ENCODE data around the gene CDK9. TPM values are rescaled to one million over a fixed set of nuclear protein-coding genes. Genes with fewer than 3 reads are reported as not detected.
A peak's percentile ranks its signal among the peaks of the same experiment; 100 is the strongest.

The CDK9 gene
- total and polyA plus RNA-seq, 2 of the 4 experiments (the other 2 are of a cell fraction), result 30.3 to 49.9 TPM

- no peak overlapping the region for H2AK5ac ChIP-seq (ENCODE audit: low read depth, low read length)
- H3K4me1 ChIP-seq (ENCODE audit: control insufficient read depth, insufficient read depth, low read length), result peaks cover 2% of the 10 kb centered on the region; the same call in 1 of the 2 replicates
- H3K9me1 ChIP-seq (ENCODE audit: insufficient read depth, low read length), result no peaks in the 10 kb centered on the region; the same call in 1 of the 2 replicates
- no peak overlapping the region for H2BK120ac ChIP-seq (ENCODE audit: low read depth, low read length)
- H3K27me3 ChIP-seq (ENCODE audit: control insufficient read depth, insufficient read depth, low read length), result peaks cover 13% of the 10 kb centered on the region
- no peak for ATAC-seq (ENCODE audit: low read depth)
- no peak overlapping the region for H2BK5ac ChIP-seq (ENCODE audit: low read depth, low read length, poor library complexity, severe bottlenecking)
- dilution Hi-C loops (cut with HindIII; ENCODE audit: low sequenced_read_pairs, unreplicated experiment) (no loop called here), intact Hi-C loops (cut with micrococcal nuclease) (no loop called here), in situ Hi-C loops (cut with MboI; ENCODE audit: low sequenced_read_pairs) (no loop called here)
- no peak overlapping the region for H3K56ac ChIP-seq (ENCODE audit: extremely low read depth, insufficient read depth, low read length)
- H2AK9ac ChIP-seq (replicated peaks; ENCODE audit: low read depth, low read length, poor library complexity), result no peak overlapping the region
- H4K8ac ChIP-seq (ENCODE audit: low read depth in 2 of 2, low read length in 2 of 2), result no peak overlapping the region; a peak in 1 of 4 replicates
- no peak overlapping the region for H4K5ac ChIP-seq (ENCODE audit: low read depth, low read length)
- H2AFZ ChIP-seq (replicated peaks; ENCODE audit: low read length, poor library complexity), result peak overlapping the region; percentile 39
- H3K4ac ChIP-seq (ENCODE audit: low read depth, low read length), result no peak overlapping the region
- TF ChIP-seq NFE2L2 (IDR thresholded peaks at IDR 0.05; ENCODE audit: low read depth, low read length) (no peak), BHLHE40 (IDR thresholded peaks at IDR 0.05; ENCODE audit: low read depth, low read length) (no peak), CHD1 (IDR thresholded peaks at IDR 0.05; ENCODE audit: low read depth, low read length) (no peak), MAFK (IDR thresholded peaks at IDR 0.05; ENCODE audit: low read depth, low read length) (no peak), USF2 (IDR thresholded peaks at IDR 0.05; ENCODE audit: low read depth, low read length) (no peak), ELK1 (IDR thresholded peaks at IDR 0.05; ENCODE audit: borderline replicate concordance, low read depth, low read length) (no peak)
- WGBS, 2 experiments (ENCODE audit: extremely low coverage in 2 of 2, insufficient read length in 1 of 2), result no CpG with 5 or more reads among the region's 3 CpGs
- H2BK20ac ChIP-seq (ENCODE audit: low read depth, low read length), result no peak overlapping the region
- no peaks in the 10 kb centered on the region for H3K36me3 ChIP-seq (ENCODE audit: control insufficient read depth, insufficient read depth, low read length)
- CTCF ChIA-PET, result no interaction called here
- H3K23ac ChIP-seq (ENCODE audit: low read depth, low read length), result 0 out of 2 replicates have a peak overlapping the region, but pooled peaks have one; percentile 1
- no peak overlapping the region for H3K4me3 ChIP-seq (ENCODE audit: insufficient read depth, low read depth, low read length)
- no peak overlapping the region for H2BK15ac ChIP-seq (ENCODE audit: low read depth, low read length)
- H3K9ac ChIP-seq (ENCODE audit: low read depth, low read length), result no peak overlapping the region
- H3K79me1 ChIP-seq (ENCODE audit: low read depth in 1 of 2, low read length in 2 of 2), result no peaks in the 10 kb centered on the region
- no TSS peak for BruUV-seq (replicated peaks)
- H3K18ac ChIP-seq (ENCODE audit: low read depth, low read length), result no peak overlapping the region
- POLR2A ChIA-PET (ENCODE audit: unreplicated experiment), result no interaction called here
- DNase-seq, result no peak
- no peak overlapping the region for H3K4me2 ChIP-seq (ENCODE audit: low read depth, low read length)
- no peak overlapping the region for H3K27ac ChIP-seq (ENCODE audit: insufficient read depth, low read length)
- no peak overlapping the region for H4K91ac ChIP-seq (ENCODE audit: insufficient read depth, low read depth, low read length)
- H4K20me1 ChIP-seq (ENCODE audit: insufficient read depth, low read length), result no peaks in the 10 kb centered on the region
- no peak overlapping the region for H3K14ac ChIP-seq (replicated peaks; ENCODE audit: low read depth, low read length)
- no peaks in the 10 kb centered on the region for H3K9me3 ChIP-seq (ENCODE audit: control insufficient read depth, insufficient read depth, low read length)
These were observed 18.4 kb upstream of the CDK9 start for GRCh38 chr9:127767410-127767809.
